HCT116 (cell line): Measurements from ENCODE around the gene SNORC. TPM values are rescaled to one million over a fixed set of nuclear protein-coding genes. Genes with fewer than 3 reads are reported as not detected.

Experiments used
- ATAC-seq: fragments of 200-7000 bp; cut with Tn5 transposase; 2 replicates; pipeline ENCODE4 v1.9.1; 2020; ENCODE audit warnings: mild to moderate bottlenecking, moderate library complexity
- BruUV-seq: library from RNA; stranded (reverse); fragments of 400-500 nt; replicated peaks from 2 replicates; lab custom pipeline; 2021; lab: Mats Ljungman, UMichigan
- CTCF ChIA-PET: fragments of 300-600 bp; sonication (Branson Sonifier 250); formaldehyde crosslinking; loops from one replicate; lab custom pipeline; 2021; ENCODE audit warnings: antibody characterized with exemption; lab: Charles Lee
- POLR2A ChIA-PET: fragments of 300-600, 350-600 bp; sonication (Branson Sonifier 250); formaldehyde crosslinking; loops from one replicate; lab custom pipeline; 2021; ENCODE audit warnings: antibody characterized with exemption; lab: Charles Lee
- RAD21 ChIA-PET, 2 experiments: fragments of 300-600 bp; sonication (Branson Sonifier 250); formaldehyde crosslinking; loops; one replicate each; lab custom pipeline; 2023; ENCODE audit warnings: low total read pairs in 2 of 2; ENCODE audit not compliant: uncharacterized antibody in 2 of 2, unreplicated experiment in 2 of 2, low non-redundant PET in 1 of 2; lab: Charles Lee
- DNase-seq: peaks from one replicate; pipeline ENCODE4 v3.0.0-alpha.2; 2010; ENCODE audit warnings: low read depth, low spot score
- H2AFZ ChIP-seq: fragments of 200-600 bp; shearing (Covaris generic), sonication (generic); 2 replicates; pipeline ENCODE4 v1.6.1; 2017; ENCODE audit warnings: low read depth, mixed run types, mixed read lengths, antibody characterized with exemption, low read length; ENCODE audit not compliant: poor library complexity, severe bottlenecking
- H3K27ac ChIP-seq: 2 replicates; pipeline ENCODE4 v1.5.1; 2012; ENCODE audit warnings: low read depth, low read length
- H3K27me3 ChIP-seq: fragments of 200-600 bp; sonication (generic); 2 replicates; pipeline ENCODE4 v1.6.1; 2016; ENCODE audit warnings: mixed run types, low read length, mixed read lengths; ENCODE audit not compliant: insufficient read depth
- H3K36me3 ChIP-seq, 2 experiments: fragments of 200-500 bp in 1 of 2; fragments of 200-600 bp in 1 of 2; sonication (Bioruptor generic) in 1 of 2; sonication (generic) in 1 of 2; 2 replicates each; pipeline versions ENCODE4 v1.5.1 to v1.6.1; 2014 to 2016; ENCODE audit warnings: low read length in 2 of 2, inconsistent platforms in 1 of 2, mixed read lengths in 1 of 2, mixed run types in 1 of 2; ENCODE audit not compliant: insufficient read depth in 2 of 2, control insufficient read depth in 1 of 2
- H3K4me1 ChIP-seq, 2 experiments: fragments of 200-600 bp in 1 of 2; sonication (generic) in 1 of 2; 2 replicates each; pipeline versions ENCODE4 v1.5.1 to v1.6.1; 2012 to 2017; ENCODE audit warnings: low read length in 2 of 2, inconsistent platforms in 1 of 2, mild to moderate bottlenecking in 1 of 2, mixed read lengths in 1 of 2, mixed run types in 1 of 2, moderate library complexity in 1 of 2; ENCODE audit not compliant: insufficient read depth in 2 of 2, control insufficient read depth in 1 of 2
- H3K4me2 ChIP-seq: fragments of 200-600 bp; sonication (generic); 2 replicates; pipeline ENCODE4 v1.6.1; 2017; ENCODE audit warnings: mixed run types, low read length, mixed read lengths
- H3K4me3 ChIP-seq, 2 experiments: fragments of 200-600 bp in 1 of 2; sonication (generic) in 1 of 2; replicated peaks in 1 of 2; 2 replicates each; pipeline ENCODE4 v1.5.1; 2011 to 2016; ENCODE audit warnings: low read length in 2 of 2, control low read depth in 1 of 2, low read depth in 1 of 2, mild to moderate bottlenecking in 1 of 2, mixed read lengths in 1 of 2, mixed run types in 1 of 2
- H3K79me2 ChIP-seq: fragments of 200-600 bp; sonication (generic); 2 replicates; pipeline ENCODE4 v1.6.1; 2017; ENCODE audit warnings: mild to moderate bottlenecking, mixed run types, low read length, moderate library complexity, mixed read lengths; ENCODE audit not compliant: insufficient read depth
- H3K9ac ChIP-seq: fragments of 200-600 bp; sonication (generic); 2 replicates; pipeline ENCODE4 v1.6.1; 2016; ENCODE audit warnings: low read length, mixed read lengths
- H3K9me2 ChIP-seq: fragments of 200-600 bp; sonication (generic), shearing (Covaris generic); 2 replicates; pipeline ENCODE4 v1.6.1; 2017; ENCODE audit warnings: mixed run types, mild to moderate bottlenecking, moderate library complexity; ENCODE audit not compliant: insufficient read depth
- H3K9me3 ChIP-seq, 2 experiments: fragments of 200-500 bp in 1 of 2; fragments of 200-600 bp in 1 of 2; sonication (Bioruptor generic) in 1 of 2; sonication (generic) in 1 of 2; 2 replicates each; pipeline ENCODE4 v1.6.1; 2014 to 2017; ENCODE audit warnings: low read length in 2 of 2, mixed read lengths in 2 of 2, inconsistent platforms in 1 of 2, low read depth in 1 of 2, mild to moderate bottlenecking in 1 of 2, mixed run types in 1 of 2, moderate library complexity in 1 of 2; ENCODE audit not compliant: control insufficient read depth in 1 of 2, insufficient read depth in 1 of 2
- H4K20me1 ChIP-seq: fragments of 200-600 bp; sonication (generic), shearing (Covaris generic); 2 replicates; pipeline ENCODE4 v1.6.1; 2017; ENCODE audit warnings: mixed run types, mild to moderate bottlenecking, moderate library complexity; ENCODE audit not compliant: insufficient read depth
- CEBPB ChIP-seq: IDR thresholded peaks from 2 replicates; pipeline ENCODE4 v1.6.1; 2012; ENCODE audit warnings: low read depth
- ELF1 ChIP-seq: IDR thresholded peaks from 2 replicates; pipeline ENCODE4 v1.6.1; 2012; ENCODE audit warnings: low read depth, borderline replicate concordance
- SP1 ChIP-seq: IDR thresholded peaks from 2 replicates; pipeline ENCODE4 v1.6.1; 2012; ENCODE audit warnings: low read depth
- ZNF274 ChIP-seq: fragments of 200-500 bp; sonication (Bioruptor generic); IDR thresholded peaks from 2 replicates; pipeline ENCODE4 v1.6.1; 2014; ENCODE audit warnings: mild to moderate bottlenecking, low read depth, low read length, inconsistent platforms
- intact Hi-C: fragments of 100-400 bp; cut with micrococcal nuclease; formaldehyde crosslinking; loops from 2 replicates; pipeline ENCODE4 v1.10.0; 2022
- total RNA-seq: library from RNA; stranded (reverse); gene quantifications from one replicate; pipeline ENCODE4 v1.2.1, GENCODE V29; 2021; ENCODE audit not compliant: unreplicated experiment
- TF ChIP-seq, protein P1 (sequence below): IDR thresholded peaks from 2 replicates; pipeline ENCODE4 v1.6.1; 2012

SNORC gene
- total RNA-seq, 1 experiment from 2014 or later = 14.0 TPM

- H3K4me2 ChIP-seq = no peak overlapping the region
- ATAC-seq = no peak
- POLR2A ChIA-PET = no interaction called here
Observed at GRCh38 chr2:232839411-232840079, 30.5 kb upstream of the SNORC start.

GRCh38 chr2:232842689-232843088 is 27.4 kb upstream of the SNORC start:
- H3K4me3 ChIP-seq = no peak overlapping the region
- H3K4me1 ChIP-seq = peaks cover 12 to 22% of the 10 kb centered on the region in 2 experiments
- POLR2A ChIA-PET = no interaction called here
- H3K79me2 ChIP-seq = 0 out of 2 replicates have a peak, but pooled peaks cover 10% of the 10 kb centered on the region
- no TSS peak for BruUV-seq
- H4K20me1 ChIP-seq = no peaks in the 10 kb centered on the region; the same call in 1 of the 2 replicates
- CTCF ChIA-PET = interaction anchor here (1.8 kb wide), 1 partner anchor 10 kb away, joined by 7 read pairs; no protein-coding TSS in a partner anchor
- H2AFZ ChIP-seq = no peak overlapping the region
- RAD21 ChIA-PET = no interaction called here
- no peak overlapping the region for H3K27ac ChIP-seq
- ATAC-seq (no peak), DNase-seq (no peak)
- H3K9me2 ChIP-seq = no peaks in the 10 kb centered on the region
- H3K9me3 ChIP-seq = no peaks in the 10 kb centered on the region
- intact Hi-C loops = no loop called here
- no peak overlapping the region for H3K4me2 ChIP-seq
- H3K36me3 ChIP-seq = peaks cover 33 to 34% of the 10 kb centered on the region in 2 experiments
- no peak overlapping the region for H3K9ac ChIP-seq
- H3K27me3 ChIP-seq = no peaks in the 10 kb centered on the region
- TF ChIP-seq CEBPB = no peak
- TF ChIP-seq, protein P1, sequence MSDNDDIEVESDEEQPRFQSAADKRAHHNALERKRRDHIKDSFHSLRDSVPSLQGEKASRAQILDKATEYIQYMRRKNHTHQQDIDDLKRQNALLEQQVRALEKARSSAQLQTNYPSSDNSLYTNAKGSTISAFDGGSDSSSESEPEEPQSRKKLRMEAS = no peak
- no peak for TF ChIP-seq ZNF274
- no peak for TF ChIP-seq ELF1

More at GRCh38 chr2:232839411-232840079, 30.5 kb upstream of the SNORC start:
- Histone ChIP-seq H3K9me3 (no peaks in the 10 kb centered on the region), H3K27ac (no peak overlapping the region), H3K9me2 (no peaks in the 10 kb centered on the region), H2AFZ (no peak overlapping the region)
- RAD21 ChIA-PET = no interaction called here
- intact Hi-C loops = loop anchor here (10.0 kb wide), 1 partner anchor 235 kb away; no protein-coding TSS in a partner anchor
- DNase-seq = no peak
- TF ChIP-seq SP1 = no peak
- TF ChIP-seq, all 23 proteins: peak for 0
- no peak overlapping the region for H3K9ac ChIP-seq
- no peaks in the 10 kb centered on the region; the same call in 1 of the 2 replicates for H4K20me1 ChIP-seq
- CTCF ChIA-PET = no interaction called here
- H3K36me3 ChIP-seq = peaks cover 13 to 16% of the 10 kb centered on the region in 2 experiments
- no TSS peak for BruUV-seq
- no peaks in the 10 kb centered on the region for H3K27me3 ChIP-seq
- H3K4me3 ChIP-seq = no peak overlapping the region
- H3K4me1 ChIP-seq = peaks cover 12 to 41% of the 10 kb centered on the region in 2 experiments
- peaks cover 19% of the 10 kb centered on the region; the same call in 1 of the 2 replicates for H3K79me2 ChIP-seq
